Neural progenitor cell (in vitro differentiated cells): ENCODE measurements around the gene IKZF5. TPM values are rescaled to one million over a fixed set of nuclear protein-coding genes. Genes with fewer than 3 reads are reported as not detected.

Experiments used
- DNase-seq: peaks from one replicate; pipeline ENCODE4 v3.0.0-alpha.2; 2016; ENCODE audit warnings: low spot score
- H2AFZ ChIP-seq: fragments of 200-600 bp; sonication (generic); replicated peaks from 2 replicates; pipeline ENCODE4 v1.6.1; 2016; ENCODE audit warnings: antibody characterized with exemption
- H3F3A ChIP-seq: fragments of 200-600 bp; sonication (generic); 2 replicates; pipeline ENCODE4 v1.6.1; 2016; ENCODE audit warnings: antibody characterized with exemption, low read depth
- H3K27ac ChIP-seq: fragments of 200-600 bp; sonication (generic); 2 replicates; pipeline ENCODE4 v1.5.1; 2016; ENCODE audit warnings: mild to moderate bottlenecking
- H3K27me3 ChIP-seq: fragments of 200-600 bp; sonication (generic); 2 replicates; pipeline ENCODE4 v1.6.1; 2016; ENCODE audit warnings: mild to moderate bottlenecking, moderate library complexity
- H3K36me3 ChIP-seq: fragments of 200-600 bp; sonication (generic); 2 replicates; pipeline ENCODE4 v1.5.1; 2016
- H3K4me1 ChIP-seq: fragments of 200-600 bp; sonication (generic); 2 replicates; pipeline ENCODE4 v1.6.1; 2016; ENCODE audit warnings: mixed run types
- H3K4me2 ChIP-seq: fragments of 200-600 bp; sonication (generic); 2 replicates; pipeline ENCODE4 v1.6.1; 2016
- H3K4me3 ChIP-seq: fragments of 200-600 bp; sonication (generic); 2 replicates; pipeline ENCODE4 v1.5.1; 2016
- H3K79me2 ChIP-seq: fragments of 200-600 bp; sonication (generic); 2 replicates; pipeline ENCODE4 v1.6.1; 2016; ENCODE audit warnings: low read depth
- H3K9ac ChIP-seq: fragments of 200-600 bp; sonication (generic); 2 replicates; pipeline ENCODE4 v1.6.1; 2016
- H3K9me3 ChIP-seq: fragments of 200-600 bp; sonication (generic); 2 replicates; pipeline ENCODE4 v1.5.1; 2016; ENCODE audit warnings: low read depth
- H4K20me1 ChIP-seq: fragments of 200-600 bp; sonication (generic); 2 replicates; pipeline ENCODE4 v1.6.1; 2016; ENCODE audit warnings: low read depth
- H3K27ac Mint-ChIP-seq: 3 replicates; pipeline ENCODE4 v1.8.0; 2021; ENCODE audit warnings: mixed read lengths
- H3K27me3 Mint-ChIP-seq: 2 replicates; pipeline ENCODE4 v1.8.0; 2022; ENCODE audit warnings: low read depth, mild to moderate bottlenecking, inconsistent platforms, moderate library complexity, mixed read lengths; ENCODE audit not compliant: insufficient read depth
- H3K36me3 Mint-ChIP-seq: 3 replicates; pipeline ENCODE4 v1.8.0; 2021; ENCODE audit warnings: mixed read lengths
- H3K4me1 Mint-ChIP-seq: 3 replicates; pipeline ENCODE4 v1.8.0; 2021; ENCODE audit warnings: mixed read lengths
- H3K4me3 Mint-ChIP-seq: 3 replicates; pipeline ENCODE4 v1.8.0; 2021; ENCODE audit warnings: mild to moderate bottlenecking, moderate library complexity, mixed read lengths
- H3K9me3 Mint-ChIP-seq: 3 replicates; pipeline ENCODE4 v1.8.0; 2020; ENCODE audit warnings: mixed read lengths
- EZH2 ChIP-seq: fragments of 200-600 bp; sonication (generic); IDR thresholded peaks from 2 replicates; pipeline ENCODE4 v1.6.1; 2017; ENCODE audit warnings: antibody characterized with exemption, mild to moderate bottlenecking, moderate library complexity
- EZH2phosphoT487 ChIP-seq: fragments of 200-600 bp; sonication (generic); IDR thresholded peaks from 2 replicates; pipeline ENCODE4 v1.6.1; 2017; ENCODE audit warnings: antibody characterized with exemption
- total RNA-seq: library from RNA; depleted of rRNA; stranded (reverse); fragments of >200 nt; gene quantifications from 2 replicates; pipeline ENCODE4 v1.2.3, GENCODE V29; 2015; ENCODE audit warnings: low replicate concordance
- TF ChIP-seq, protein P1 (sequence below): fragments of 200-600 bp; sonication (generic); IDR thresholded peaks from 2 replicates; pipeline ENCODE4 v1.5.1; 2017; ENCODE audit warnings: antibody characterized with exemption, mild to moderate bottlenecking

The IKZF5 gene
- total RNA-seq, 1 donor from 2014 or later = 10.7 TPM

DNA sequence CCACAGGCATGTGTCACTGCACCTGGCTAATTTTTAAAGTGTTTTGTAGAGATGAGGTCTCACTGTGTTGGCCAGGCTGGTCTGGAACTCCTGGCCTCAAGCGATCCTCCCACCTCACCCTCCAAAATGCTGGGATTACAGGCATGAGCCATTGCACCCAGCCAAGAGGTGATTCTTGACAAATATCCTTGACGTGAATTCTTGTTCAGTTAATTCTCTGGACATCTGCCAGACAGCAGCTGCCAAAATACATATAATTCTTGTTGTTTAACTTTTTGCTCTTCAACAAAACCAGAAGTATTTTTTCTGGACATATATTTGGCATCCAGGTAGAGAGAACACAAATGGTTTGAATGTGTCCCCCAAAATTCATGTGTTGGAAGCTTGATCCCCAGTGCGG is 3.4 kb upstream of the IKZF5 start:
- H3K4me1 ChIP-seq = peaks cover 13% of the 10 kb centered on the region
- Mint-ChIP-seq H3K4me1 (peaks cover 28% of the 10 kb centered on the region), H3K27ac (no peak overlapping the region), H3K27me3 (peaks cover 4% of the 10 kb centered on the region), H3K9me3 (no peaks in the 10 kb centered on the region), H3K4me3 (no peak overlapping the region), H3K36me3 (peaks cover 12% of the 10 kb centered on the region)
- DNase-seq = no peak
- peaks cover 27% of the 10 kb centered on the region for H3K79me2 ChIP-seq
- no peaks in the 10 kb centered on the region for H3K9me3 ChIP-seq
- no peak overlapping the region for H3K4me3 ChIP-seq
- no peak overlapping the region for H3K27ac ChIP-seq
- no peak overlapping the region for H3K4me2 ChIP-seq
- no peak overlapping the region for H2AFZ ChIP-seq
- TF ChIP-seq EZH2 (no peak), EZH2phosphoT487 (no peak)
- TF ChIP-seq, protein P1, sequence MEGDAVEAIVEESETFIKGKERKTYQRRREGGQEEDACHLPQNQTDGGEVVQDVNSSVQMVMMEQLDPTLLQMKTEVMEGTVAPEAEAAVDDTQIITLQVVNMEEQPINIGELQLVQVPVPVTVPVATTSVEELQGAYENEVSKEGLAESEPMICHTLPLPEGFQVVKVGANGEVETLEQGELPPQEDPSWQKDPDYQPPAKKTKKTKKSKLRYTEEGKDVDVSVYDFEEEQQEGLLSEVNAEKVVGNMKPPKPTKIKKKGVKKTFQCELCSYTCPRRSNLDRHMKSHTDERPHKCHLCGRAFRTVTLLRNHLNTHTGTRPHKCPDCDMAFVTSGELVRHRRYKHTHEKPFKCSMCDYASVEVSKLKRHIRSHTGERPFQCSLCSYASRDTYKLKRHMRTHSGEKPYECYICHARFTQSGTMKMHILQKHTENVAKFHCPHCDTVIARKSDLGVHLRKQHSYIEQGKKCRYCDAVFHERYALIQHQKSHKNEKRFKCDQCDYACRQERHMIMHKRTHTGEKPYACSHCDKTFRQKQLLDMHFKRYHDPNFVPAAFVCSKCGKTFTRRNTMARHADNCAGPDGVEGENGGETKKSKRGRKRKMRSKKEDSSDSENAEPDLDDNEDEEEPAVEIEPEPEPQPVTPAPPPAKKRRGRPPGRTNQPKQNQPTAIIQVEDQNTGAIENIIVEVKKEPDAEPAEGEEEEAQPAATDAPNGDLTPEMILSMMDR = no peak
- no peaks in the 10 kb centered on the region for H3F3A ChIP-seq
- H4K20me1 ChIP-seq = peaks cover 8% of the 10 kb centered on the region
- H3K27me3 ChIP-seq = peaks cover 9% of the 10 kb centered on the region
- H3K9ac ChIP-seq = no peak overlapping the region
- H3K36me3 ChIP-seq = no peaks in the 10 kb centered on the region

DNA sequence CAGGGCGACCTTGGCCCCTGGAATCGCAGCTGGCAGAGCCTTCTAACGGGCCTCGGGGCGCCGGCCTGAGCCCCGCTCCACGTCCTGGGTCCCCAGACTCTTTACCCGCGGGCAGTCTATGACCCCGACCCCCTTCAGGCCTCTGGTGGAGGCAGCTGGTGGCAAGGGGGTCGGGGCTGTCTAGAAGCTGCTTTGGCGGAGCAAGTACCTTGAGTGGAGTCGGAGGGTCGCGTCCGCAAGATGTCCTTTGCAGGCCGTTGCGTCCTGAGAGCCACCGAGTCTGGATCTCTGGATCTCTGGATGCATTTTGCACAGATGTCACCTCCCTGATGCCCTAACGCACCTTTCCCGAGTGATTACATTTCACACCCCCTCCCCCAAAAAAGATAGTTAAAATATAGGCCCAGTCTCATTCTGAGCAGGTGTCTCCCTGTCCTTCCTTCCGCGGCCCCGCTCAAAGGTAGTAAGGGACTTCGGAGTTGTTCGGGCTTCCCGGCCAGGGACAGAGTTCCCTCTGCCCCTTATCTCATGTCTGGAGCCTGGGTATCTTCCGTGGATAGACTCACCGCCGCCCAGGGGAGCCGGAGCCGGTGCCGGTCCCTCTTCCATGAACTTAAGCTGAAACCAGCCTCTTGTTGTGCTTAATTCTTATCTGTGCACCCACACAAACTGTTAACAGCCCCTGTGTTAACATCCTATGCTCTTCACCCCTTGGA is 668 bp upstream of the IKZF5 start:
- Histone ChIP-seq H3K36me3 (no peaks in the 10 kb centered on the region), H3K79me2 (peaks cover 54% of the 10 kb centered on the region), H4K20me1 (peaks cover 8% of the 10 kb centered on the region), H2AFZ (peak overlapping the region; percentile 77), H3F3A (no peaks in the 10 kb centered on the region), H3K9ac (peak overlapping the region; percentile 48), H3K27me3 (peaks cover 9% of the 10 kb centered on the region), H3K4me2 (peak overlapping the region; percentile 84), H3K9me3 (no peaks in the 10 kb centered on the region), H3K4me1 (peaks cover 16% of the 10 kb centered on the region), H3K27ac (no peak overlapping the region), H3K4me3 (peak overlapping the region; percentile 80)
- Mint-ChIP-seq H3K27me3 (peaks cover 4% of the 10 kb centered on the region), H3K36me3 (peaks cover 9% of the 10 kb centered on the region), H3K27ac (peak overlapping the region; percentile 83), H3K4me3 (peak overlapping the region; percentile 100), H3K9me3 (no peaks in the 10 kb centered on the region), H3K4me1 (peaks cover 32% of the 10 kb centered on the region)
- TF ChIP-seq, protein P1 = no peak
- TF ChIP-seq EZH2phosphoT487 (no peak), EZH2 (no peak)
- peak; percentile 51 for DNase-seq

DNA sequence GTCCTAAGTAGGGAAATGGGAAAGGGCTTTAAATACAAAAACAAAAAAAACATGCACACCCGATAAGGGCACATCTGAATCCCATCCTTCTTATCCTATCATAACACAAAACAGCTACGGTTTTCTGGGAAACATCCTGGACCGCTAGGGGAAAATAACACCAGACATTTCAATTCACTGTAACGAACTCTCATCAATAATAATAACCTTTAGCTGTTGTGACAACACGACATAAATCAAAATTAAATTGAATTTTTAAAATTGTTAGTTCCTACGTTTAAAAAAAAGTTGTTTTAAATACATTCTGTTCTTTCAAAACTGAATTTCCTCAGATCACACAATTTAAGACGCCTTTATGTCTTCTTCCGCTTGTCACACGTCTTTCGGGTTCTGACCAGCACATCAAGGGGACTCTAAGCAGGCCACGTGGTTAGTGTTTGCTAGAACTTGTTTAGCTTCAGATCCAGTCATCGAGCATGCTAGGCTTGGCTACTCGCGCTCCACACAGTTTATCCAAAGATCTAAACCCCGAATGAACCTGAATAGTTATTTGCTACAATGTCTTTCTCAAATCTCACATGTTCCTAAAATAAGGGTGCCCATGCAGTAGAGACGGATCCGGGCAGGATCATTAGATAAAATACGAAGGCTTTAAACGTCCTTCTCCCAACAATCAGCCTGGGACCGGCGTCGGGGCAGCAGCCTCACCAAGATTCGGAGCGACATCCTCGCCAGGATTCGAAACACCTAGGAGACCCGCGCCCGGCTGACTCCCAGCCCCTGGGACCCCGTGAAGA is 839 bp downstream of the IKZF5 start:
- TF ChIP-seq, protein P1 = no peak
- TF ChIP-seq EZH2phosphoT487 = no peak
- no peak for TF ChIP-seq EZH2
- Histone ChIP-seq H3K36me3 (no peaks in the 10 kb centered on the region), H4K20me1 (peaks cover 8% of the 10 kb centered on the region), H3K27ac (no peak overlapping the region), H3K4me1 (peaks cover 16% of the 10 kb centered on the region), H3K9ac (peak overlapping the region; percentile 81), H3K4me2 (peak overlapping the region; percentile 84), H3K9me3 (no peaks in the 10 kb centered on the region), H3K27me3 (peaks cover 9% of the 10 kb centered on the region), H3K79me2 (peaks cover 68% of the 10 kb centered on the region), H3F3A (no peaks in the 10 kb centered on the region), H3K4me3 (peak overlapping the region; percentile 80), H2AFZ (peak overlapping the region; percentile 87)
- peak overlapping the region; percentile 100 for H3K4me3 Mint-ChIP-seq
- peaks cover 32% of the 10 kb centered on the region for H3K4me1 Mint-ChIP-seq
- H3K27ac Mint-ChIP-seq = peak overlapping the region; percentile 10
- peak; percentile 62 for DNase-seq
- H3K36me3 Mint-ChIP-seq = peaks cover 7% of the 10 kb centered on the region
- H3K9me3 Mint-ChIP-seq = no peaks in the 10 kb centered on the region
- peaks cover 4% of the 10 kb centered on the region for H3K27me3 Mint-ChIP-seq
